Frontal cortex (tissue), 4 donors: ENCODE data around the gene LHFPL2. TPM values are rescaled to one million over a fixed set of nuclear protein-coding genes. Genes with fewer than 3 reads are reported as not detected.
A peak's percentile ranks its signal among the peaks of the same experiment; 100 is the strongest.
"Not testable (repeated sequence)": the region's sequence is repeated elsewhere in the genome, so short reads cannot be mapped to it uniquely, and the experiment has no call there.

Experiments
- DNase-seq, 2 donors: peaks; one replicate each; pipeline ENCODE4 v3.0.0; 2012; ENCODE audit warnings: low spot score in 2 of 2
- FAIRE-seq: peaks from 2 replicates; lab custom pipeline; 2012; peaks lifted over from hg19 to GRCh38; lab: Jason Lieb, UNC
- total RNA-seq: library from RNA; depleted of rRNA; stranded (reverse); fragments of >200 nt; gene quantifications from one replicate; pipeline ENCODE4 v1.2.3, GENCODE V29; 2014
- donor health status: control.
- donor health status: control.
- donor health status: control.

LHFPL2 gene
- total RNA-seq, 1 donor from 2014 or later: 23.2 TPM

- DNase-seq: no peak
These were observed 19.0 kb upstream of the LHFPL2 start for GRCh38 chr5:78667461-78668103.

GRCh38 chr5:78666975-78667374 is 18.4 kb upstream of the LHFPL2 start:
- not testable (repeated sequence) for FAIRE-seq, DNase-seq

More at GRCh38 chr5:78667461-78668103, 19.0 kb upstream of the LHFPL2 start:
- no peak for FAIRE-seq

DNA sequence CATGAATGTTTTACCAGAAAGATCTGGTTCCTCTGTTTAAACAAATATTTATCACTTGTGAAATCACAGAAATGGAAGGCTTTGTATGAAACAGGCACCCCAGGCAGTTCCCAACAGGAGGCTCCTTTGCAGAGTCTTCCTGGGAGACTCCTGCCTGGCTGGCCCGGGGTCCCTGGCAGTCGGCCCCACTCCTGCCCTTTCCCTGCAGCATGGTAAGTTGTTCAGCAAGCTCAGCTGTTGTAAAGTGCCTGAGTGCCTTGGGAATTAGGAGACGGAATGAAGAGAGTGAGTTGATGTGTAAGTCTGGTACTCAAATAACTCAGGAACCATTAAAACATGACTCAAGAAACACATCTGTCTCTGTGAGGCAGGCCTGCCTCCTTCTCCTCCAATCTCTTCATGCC is 17.5 kb upstream of the LHFPL2 start:
- DNase-seq (no peak), FAIRE-seq (no peak)

DNA sequence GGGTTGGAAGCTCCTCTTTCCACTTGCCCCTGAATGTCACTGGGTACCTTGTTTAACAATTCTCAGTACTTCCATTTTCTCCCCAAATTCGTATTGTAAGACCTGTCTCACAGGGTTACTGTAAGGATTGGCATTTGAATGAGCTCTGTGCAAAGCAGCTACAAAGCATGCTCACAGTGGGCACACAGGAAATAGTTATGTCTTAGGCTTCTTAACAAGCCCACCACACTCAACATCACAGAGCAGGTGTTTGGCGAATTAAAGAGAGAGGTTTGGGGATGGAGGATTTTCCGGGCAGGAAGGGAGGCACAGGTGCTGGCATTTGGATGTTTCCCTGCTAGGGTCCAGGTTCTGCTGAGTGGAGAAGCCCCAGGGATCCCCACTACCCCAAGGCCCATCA is 17.0 kb upstream of the LHFPL2 start:
- DNase-seq (no peak), FAIRE-seq (no peak)

GRCh38 chr5:78662323-78662722 is 13.8 kb upstream of the LHFPL2 start:
- no peak for DNase-seq
- no peak for FAIRE-seq

GRCh38 chr5:78661691-78662090 is 13.1 kb upstream of the LHFPL2 start:
- no peak for FAIRE-seq
- no peak for DNase-seq

- DNase-seq (no peak), FAIRE-seq (no peak)
These were observed 12.5 kb upstream of the LHFPL2 start for GRCh38 chr5:78661044-78661443.

- DNase-seq: no peak
- no peak for FAIRE-seq
These were observed 11.8 kb upstream of the LHFPL2 start for GRCh38 chr5:78660401-78660800.

- FAIRE-seq (no peak), DNase-seq (no peak)
These were observed 11.1 kb upstream of the LHFPL2 start for GRCh38 chr5:78659714-78660113.

DNA sequence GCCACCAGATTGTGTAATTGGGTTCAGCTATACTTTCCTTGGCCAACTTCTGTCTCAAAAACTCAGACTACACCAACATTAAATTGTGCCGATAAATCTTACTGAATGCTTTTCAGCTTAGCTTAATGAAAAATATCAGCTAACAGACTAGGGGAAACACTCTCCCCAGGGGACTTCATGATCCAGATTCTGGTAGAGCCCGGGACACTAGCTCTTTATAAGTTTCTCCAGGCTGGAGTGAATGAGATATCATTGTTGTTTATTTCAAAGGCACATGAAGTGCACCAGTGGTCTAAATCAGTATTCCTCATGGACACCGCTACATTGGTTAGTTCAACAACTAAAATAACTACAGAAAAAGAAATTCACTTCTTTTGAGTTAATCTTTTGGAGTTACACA is 10.5 kb upstream of the LHFPL2 start:
- FAIRE-seq (no peak), DNase-seq (no peak)

DNA sequence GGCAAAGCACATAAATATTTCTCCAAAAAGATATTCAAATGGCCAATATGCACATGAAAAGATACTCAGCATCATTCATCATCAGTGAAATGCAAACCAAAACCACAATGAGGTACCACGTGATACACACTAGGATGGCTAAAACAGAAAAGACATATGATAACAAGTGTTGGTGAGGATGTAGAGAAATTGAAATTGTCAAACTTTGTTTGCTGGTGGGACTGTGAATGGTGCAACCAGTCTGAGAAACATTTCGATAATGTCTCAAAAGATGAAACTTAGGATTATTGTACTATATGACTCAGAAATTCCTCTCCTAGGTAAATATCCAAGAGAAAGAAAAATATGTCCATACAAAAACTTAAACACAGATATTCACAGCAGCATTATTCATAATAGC is 8.6 kb upstream of the LHFPL2 start:
- FAIRE-seq: no peak

DNA sequence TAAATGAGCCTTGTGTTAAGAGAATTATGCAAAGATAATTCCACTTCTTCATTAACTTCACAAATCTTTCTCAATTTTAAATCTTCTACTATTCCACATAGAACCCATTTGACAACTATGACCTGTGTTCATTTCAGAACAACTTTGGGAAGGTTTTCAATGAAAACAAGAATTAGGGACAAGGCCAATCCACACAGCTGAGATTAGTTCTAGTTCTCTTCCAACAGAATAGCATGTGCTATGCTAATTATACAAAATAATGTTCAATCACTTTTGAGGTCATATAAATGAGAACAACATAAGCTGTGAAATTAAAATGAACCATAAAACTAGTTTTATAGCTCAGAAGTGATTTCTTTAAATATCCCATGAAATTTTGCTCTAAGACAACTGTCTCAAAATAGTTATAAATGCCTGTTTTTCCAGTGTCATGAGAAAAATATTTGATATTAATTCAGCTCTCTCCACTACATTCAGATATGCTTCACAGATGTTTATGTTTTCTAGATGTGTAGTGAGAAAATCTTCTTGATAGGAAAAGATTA is 7.2 kb upstream of the LHFPL2 start:
- FAIRE-seq (no peak), DNase-seq (no peak)

More for the DNA sequence above, 8.6 kb upstream of the LHFPL2 start:
- no peak for DNase-seq

- FAIRE-seq (no peak), DNase-seq (no peak)
These were observed 5.8 kb upstream of the LHFPL2 start for GRCh38 chr5:78654386-78654785.

GRCh38 chr5:78653681-78654366 is 5.3 kb upstream of the LHFPL2 start:
- DNase-seq (no peak), FAIRE-seq (no peak)

DNA sequence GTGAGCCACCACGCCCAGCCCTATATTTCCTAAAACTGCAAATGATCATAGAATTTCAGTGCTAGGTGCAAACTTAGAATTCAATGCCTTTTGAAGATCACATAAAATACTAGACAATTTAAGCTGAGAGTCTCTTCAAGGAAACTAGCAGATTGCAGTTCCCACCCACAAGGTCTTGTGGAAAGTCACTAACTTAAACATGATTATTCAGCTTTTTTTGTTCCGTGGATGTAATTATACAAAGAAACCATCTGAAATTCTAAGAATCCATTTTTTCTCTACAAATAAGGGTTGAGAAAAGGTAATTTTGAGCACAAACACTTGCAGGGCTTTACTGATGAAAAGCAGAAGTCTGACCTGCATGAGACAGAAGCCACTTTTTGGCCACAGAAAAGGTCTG is 4.5 kb upstream of the LHFPL2 start:
- FAIRE-seq: no peak
- DNase-seq: no peak

DNA sequence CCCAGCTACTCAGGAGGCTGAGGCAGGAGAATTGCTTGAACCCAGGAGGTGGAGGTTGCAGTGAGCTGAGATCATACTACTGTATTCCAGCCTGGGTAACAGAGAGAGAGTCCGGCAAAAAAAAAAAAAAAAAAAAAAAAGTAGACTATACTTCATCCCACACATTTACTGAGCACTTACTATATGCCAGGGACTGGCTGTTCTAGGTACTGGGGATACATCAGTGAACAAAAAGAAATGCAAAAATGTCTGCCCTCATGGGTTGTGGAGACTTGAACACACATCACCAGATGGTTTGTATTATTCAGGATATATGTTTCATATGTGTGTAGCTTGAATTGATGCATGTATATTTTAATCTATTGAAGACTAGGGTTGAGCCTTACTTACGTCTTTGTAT is 2.9 kb upstream of the LHFPL2 start:
- DNase-seq: no peak
- no peak for FAIRE-seq

DNA sequence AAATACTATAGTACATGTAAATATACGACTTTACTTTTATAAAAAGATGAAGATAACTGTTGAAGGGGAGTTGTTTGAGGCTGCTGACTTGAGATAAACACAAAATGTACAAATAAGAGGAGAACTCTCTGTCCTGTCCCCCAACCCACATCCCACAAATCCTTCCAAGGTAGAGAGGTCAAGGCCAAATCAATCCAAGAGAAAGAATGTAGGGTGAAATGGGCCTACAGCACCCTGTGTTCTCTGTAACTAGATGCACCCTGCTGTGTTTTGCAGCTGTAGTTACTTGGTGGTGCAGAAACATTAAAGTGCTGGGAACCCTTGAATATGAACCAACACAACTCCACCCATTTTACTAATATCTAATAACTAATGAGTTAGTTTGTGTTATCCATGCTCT is 2.0 kb upstream of the LHFPL2 start:
- FAIRE-seq (no peak), DNase-seq (no peak)

DNA sequence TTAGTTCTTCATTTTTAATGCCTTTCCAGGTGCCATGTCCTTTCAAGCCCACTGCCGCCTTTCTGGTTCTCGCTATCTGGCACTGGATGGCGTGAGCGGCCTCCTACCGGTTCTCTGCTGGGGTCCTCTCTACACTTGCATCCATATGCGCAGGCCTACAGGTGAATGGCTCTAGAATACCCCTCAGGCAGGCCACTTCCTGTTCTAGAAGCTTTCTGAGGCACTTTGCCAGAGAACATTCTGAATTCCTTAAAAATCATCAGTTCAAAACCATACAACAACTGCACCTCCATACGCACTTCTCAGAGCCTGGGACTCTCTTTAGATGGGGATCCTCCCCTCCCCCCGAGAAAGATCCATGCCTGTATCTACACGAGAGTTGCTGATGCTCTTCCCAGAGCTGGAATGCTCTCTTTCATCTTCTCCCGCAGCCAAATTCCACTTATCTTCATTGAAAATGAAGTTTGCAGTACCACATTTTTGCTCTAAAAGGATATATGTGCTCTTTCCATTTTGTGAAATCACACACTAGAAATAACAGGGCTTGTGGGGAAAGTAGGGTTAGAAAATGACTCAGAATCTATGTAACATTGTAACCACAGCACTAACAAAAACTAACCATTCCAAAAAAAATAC is 1.4 kb upstream of the LHFPL2 start:
- FAIRE-seq (no peak), DNase-seq (no peak)

GRCh38 chr5:78649211-78649695 is 681 bp upstream of the LHFPL2 start:
- DNase-seq (no peak), FAIRE-seq (no peak)

- no peak for FAIRE-seq
- peak; percentile 58 to 70 for DNase-seq
These were observed 674 bp downstream of the LHFPL2 start for GRCh38 chr5:78647838-78648358.
